ENCODE results near the gene GIGYF1. TPM values are rescaled to one million over a fixed set of nuclear protein-coding genes. Genes with fewer than 3 reads are reported as not detected.

The GIGYF1 gene
- total and polyA plus RNA-seq, 7 donors: 3.5 to 47.1 (median 26.5) TPM

GRCh38 chr7:100685049-100685605 lies 8.9 kb downstream of the GIGYF1 start:
- H3K4me1 ChIP-seq: peaks cover 0 to 28% (median 22%) of the 10 kb centered on the region in 4 donors
- no peak overlapping the region for H3K4me3 ChIP-seq
- H3K36me3 ChIP-seq: peaks cover 72 to 89% (median 74%) of the 10 kb centered on the region in 4 donors
- TF ChIP-seq POLR2A (IDR thresholded peaks at IDR 0.05) (no peak), EP300 (IDR thresholded peaks at IDR 0.05) (no peak), POLR2AphosphoS5 (IDR thresholded peaks at IDR 0.05) (no peak), CTCF (IDR thresholded peaks at IDR 0.05) (no peak)
- intact Hi-C loops (cut with DNase I): no loop called here
- no peak for DNase-seq
- H3K27ac ChIP-seq: no peak overlapping the region
- 92 to 93% methylated on average over 18 of the region's 18 CpGs for WGBS, 2 donors
- H3K9me3 ChIP-seq: no peaks in the 10 kb centered on the region
- H3K27me3 ChIP-seq: no peaks in the 10 kb centered on the region

- H3K27ac ChIP-seq: no peak overlapping the region
- H3K4me1 ChIP-seq: peaks cover 0 to 28% (median 20%) of the 10 kb centered on the region in 4 donors
- H3K27me3 ChIP-seq: no peaks in the 10 kb centered on the region
- H3K4me3 ChIP-seq: no peak overlapping the region
- DNase-seq: no peak
- peaks cover 72 to 94% (median 75%) of the 10 kb centered on the region in 4 donors for H3K36me3 ChIP-seq
- intact Hi-C loops (cut with DNase I): no loop called here
- H3K9me3 ChIP-seq: no peaks in the 10 kb centered on the region
- no peak for TF ChIP-seq EP300 (IDR thresholded peaks at IDR 0.05)
- no peak for TF ChIP-seq POLR2AphosphoS5 (IDR thresholded peaks at IDR 0.05)
- no peak for TF ChIP-seq CTCF (IDR thresholded peaks at IDR 0.05)
- no peak for TF ChIP-seq POLR2A (IDR thresholded peaks at IDR 0.05)
- 94 to 95% methylated on average over 16 of the region's 16 CpGs for WGBS, 2 donors
Measured at GRCh38 chr7:100684534-100685042, 9.5 kb downstream of the GIGYF1 start.

- 95% methylated on average over 37 of the region's 37 CpGs for WGBS, 2 donors
- DNase-seq: no peak
- TF ChIP-seq CTCF (IDR thresholded peaks at IDR 0.05) (no peak), EP300 (IDR thresholded peaks at IDR 0.05) (no peak), POLR2A (IDR thresholded peaks at IDR 0.05) (no peak), POLR2AphosphoS5 (IDR thresholded peaks at IDR 0.05) (no peak)
- peaks cover 71 to 95% (median 79%) of the 10 kb centered on the region in 4 donors for H3K36me3 ChIP-seq
- H3K9me3 ChIP-seq: no peaks in the 10 kb centered on the region
- H3K27me3 ChIP-seq: no peaks in the 10 kb centered on the region
- no peak overlapping the region for H3K27ac ChIP-seq
- intact Hi-C loops (cut with DNase I): no loop called here
- H3K4me3 ChIP-seq: no peak overlapping the region
- H3K4me1 ChIP-seq: peaks cover 0 to 23% (median 15%) of the 10 kb centered on the region in 4 donors
Measured at GRCh38 chr7:100683659-100684533, 10.2 kb downstream of the GIGYF1 start.

GRCh38 chr7:100682991-100683658 lies 10.9 kb downstream of the GIGYF1 start:
- no peak for TF ChIP-seq EP300 (IDR thresholded peaks at IDR 0.05)
- no peak for TF ChIP-seq CTCF (IDR thresholded peaks at IDR 0.05)
- no peak for TF ChIP-seq POLR2AphosphoS5 (IDR thresholded peaks at IDR 0.05)
- no peak for TF ChIP-seq POLR2A (IDR thresholded peaks at IDR 0.05)
- no peaks in the 10 kb centered on the region for H3K9me3 ChIP-seq
- H3K27ac ChIP-seq: no peak overlapping the region
- H3K36me3 ChIP-seq: peaks cover 75 to 95% (median 83%) of the 10 kb centered on the region in 4 donors
- peaks cover 0 to 17% (median 10%) of the 10 kb centered on the region in 4 donors for H3K4me1 ChIP-seq
- intact Hi-C loops (cut with DNase I): no loop called here
- no peaks in the 10 kb centered on the region for H3K27me3 ChIP-seq
- 87 to 92% methylated on average over 28 of the region's 28 CpGs for WGBS, 2 donors
- H3K4me3 ChIP-seq: no peak overlapping the region
- DNase-seq: no peak
